NCI-H2029 treated with DMSO at 0.1 percent for 48 hours (cell line): ENCODE results near the gene COPS4.
"Not testable (repeated sequence)": the region's sequence is repeated elsewhere in the genome, so short reads cannot be mapped to it uniquely, and the experiment has no call there.

ENCODE experiments used
- DNase-seq: peaks from one replicate; lab custom pipeline; 2025; lab: John Stamatoyannopoulos, UW

Gene COPS4

DNA sequence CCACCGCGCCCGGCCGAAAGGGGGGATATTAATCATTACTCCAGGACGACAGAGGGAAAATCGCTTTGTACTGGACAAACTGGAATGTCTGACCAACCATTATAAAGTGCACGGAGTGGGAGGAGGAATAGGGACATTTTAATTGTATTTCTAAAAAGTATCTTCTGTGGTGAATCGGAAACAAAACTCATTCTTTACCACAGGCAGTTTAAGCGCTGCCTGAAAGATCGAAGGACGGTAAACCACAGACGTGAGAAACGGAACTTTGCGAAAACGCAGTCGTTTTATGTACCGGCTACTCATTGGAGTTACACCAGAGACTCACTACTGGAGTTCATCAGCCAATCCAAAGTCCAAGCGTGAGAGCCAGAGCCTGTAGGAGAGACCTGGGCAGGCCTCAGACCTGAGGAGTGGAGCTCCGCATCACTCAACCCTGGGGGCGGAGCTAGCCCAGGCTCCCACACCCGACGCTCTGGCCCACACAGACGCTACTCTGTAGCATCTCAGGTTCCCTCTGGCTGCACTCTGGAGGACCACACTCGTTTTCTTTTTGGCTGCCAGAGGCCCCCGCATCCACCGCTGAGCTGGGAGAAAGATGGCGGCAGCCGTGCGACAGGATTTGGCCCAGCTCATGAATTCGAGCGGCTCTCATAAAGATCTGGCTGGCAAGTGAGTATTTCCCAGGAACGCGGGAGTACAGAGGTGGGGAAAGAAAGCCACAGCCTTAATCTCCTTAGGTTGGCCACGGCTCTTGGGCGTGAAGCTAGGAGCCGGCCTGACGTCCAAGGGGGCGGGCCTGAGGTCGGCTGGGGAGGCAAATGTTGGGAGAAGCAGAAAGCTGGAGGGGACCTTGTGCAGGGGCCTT is at the start of gene COPS4:
COPS4 (plus strand) TSS at position 554 of the 865 bp plus-strand sequence; CDS start at position 596, 42 bp downstream.
- DNase-seq: peak; percentile 96

DNA sequence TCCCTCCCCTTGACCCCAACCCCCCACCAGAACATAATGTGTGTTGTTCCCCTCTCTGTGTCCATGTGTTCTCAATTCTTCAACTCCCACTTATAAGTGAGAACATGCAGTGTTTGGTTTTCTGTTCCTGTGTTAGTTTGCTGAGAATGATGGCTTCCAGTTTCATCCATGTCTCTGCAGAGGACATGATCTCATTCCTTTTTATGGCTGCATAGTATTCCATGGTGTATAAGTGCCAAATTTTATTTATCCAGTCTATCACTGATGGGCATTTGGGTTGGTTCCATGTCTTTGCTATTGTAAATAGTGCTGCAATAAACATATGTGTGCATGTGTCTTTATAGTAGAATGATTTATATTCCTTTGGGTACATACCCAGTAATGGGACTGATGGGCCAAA is 47.5 kb upstream of the COPS4 start:
- not testable (repeated sequence) for DNase-seq

- DNase-seq: no peak
These were observed 46.6 kb upstream of the COPS4 start for GRCh38 chr4:82988323-82988832.

GRCh38 chr4:82989575-82990429 is 45.2 kb upstream of the COPS4 start:
- DNase-seq: no peak

DNA sequence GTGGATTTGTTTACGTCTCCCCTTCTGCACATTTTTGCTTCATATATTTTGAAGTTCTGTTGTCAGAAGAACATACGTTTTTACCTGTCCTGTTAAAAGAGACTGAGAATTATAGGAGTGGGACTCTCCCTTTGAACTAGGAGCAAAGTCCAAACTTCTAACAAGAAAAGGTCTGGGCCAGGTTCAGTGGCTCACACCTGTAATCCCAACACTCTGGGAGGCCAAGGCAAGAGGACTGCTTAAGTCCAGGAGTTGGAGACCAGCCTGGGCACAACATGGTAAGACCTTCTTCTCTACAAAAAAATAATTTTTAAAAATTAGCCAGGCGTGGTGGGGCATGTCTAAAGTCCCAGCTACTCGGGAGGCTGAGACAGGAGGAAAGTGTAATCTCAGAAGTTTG is 40.1 kb upstream of the COPS4 start:
- no peak for DNase-seq

DNA sequence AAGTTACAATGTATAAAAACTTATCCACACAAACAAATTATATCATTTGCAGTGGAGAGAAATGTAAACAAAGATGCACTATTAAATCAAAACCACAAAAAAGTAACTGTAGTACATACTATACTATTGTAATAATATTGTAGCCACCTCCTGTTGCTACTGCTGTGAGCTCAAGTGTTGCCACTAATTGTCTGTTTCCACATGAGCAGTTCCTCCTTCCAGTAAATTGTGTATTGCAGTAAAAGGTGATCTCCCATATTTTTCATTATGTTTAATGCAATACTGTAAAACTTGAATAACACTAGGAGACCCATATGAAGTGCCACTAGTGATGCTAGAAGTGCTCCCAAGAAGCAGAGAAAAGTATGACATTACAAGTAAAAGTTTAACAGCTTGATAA is 36.1 kb upstream of the COPS4 start:
- no peak for DNase-seq

- no peak for DNase-seq
These were observed 32.7 kb upstream of the COPS4 start for GRCh38 chr4:83002329-83002728.

DNA sequence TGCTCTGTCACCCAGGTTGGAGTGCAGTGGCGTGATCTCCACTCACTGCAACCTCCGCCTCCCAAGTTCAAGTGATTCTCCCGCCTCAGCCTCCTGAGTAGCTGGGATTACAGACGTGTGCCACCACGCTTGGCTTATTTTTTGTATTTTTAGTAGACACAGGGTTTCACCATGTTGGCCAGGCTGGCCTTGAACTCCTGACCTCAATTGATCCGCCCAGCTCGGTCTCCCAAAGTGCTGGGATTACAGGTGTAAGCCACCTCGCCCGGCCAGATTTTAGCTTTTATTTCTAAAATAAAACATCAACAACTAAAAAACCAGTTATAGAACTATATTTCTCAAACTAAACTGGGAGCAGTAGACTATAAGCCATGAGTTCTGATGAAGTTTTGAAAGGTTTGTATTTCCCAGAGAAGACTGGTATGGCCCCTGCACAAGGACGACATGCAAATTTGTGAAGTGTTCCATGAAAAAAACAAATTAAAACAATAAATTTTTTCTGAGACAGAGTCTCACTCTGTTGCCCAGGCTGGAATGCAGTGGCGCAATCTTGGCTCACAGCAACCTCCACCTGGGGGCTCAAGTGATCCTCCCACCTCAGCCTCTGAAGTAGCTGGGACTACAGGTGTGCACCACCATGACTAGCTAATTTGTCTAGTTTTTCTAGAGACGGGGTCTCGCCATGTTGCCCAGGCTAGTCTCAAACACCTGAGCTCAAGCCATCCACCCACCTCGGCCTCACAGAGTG is 31.8 kb upstream of the COPS4 start:
- DNase-seq: not testable (repeated sequence)

- DNase-seq: no peak
These were observed 25.5 kb upstream of the COPS4 start for GRCh38 chr4:83009529-83009928.

- no peak for DNase-seq
These were observed 24.9 kb upstream of the COPS4 start for GRCh38 chr4:83010111-83010521.

DNA sequence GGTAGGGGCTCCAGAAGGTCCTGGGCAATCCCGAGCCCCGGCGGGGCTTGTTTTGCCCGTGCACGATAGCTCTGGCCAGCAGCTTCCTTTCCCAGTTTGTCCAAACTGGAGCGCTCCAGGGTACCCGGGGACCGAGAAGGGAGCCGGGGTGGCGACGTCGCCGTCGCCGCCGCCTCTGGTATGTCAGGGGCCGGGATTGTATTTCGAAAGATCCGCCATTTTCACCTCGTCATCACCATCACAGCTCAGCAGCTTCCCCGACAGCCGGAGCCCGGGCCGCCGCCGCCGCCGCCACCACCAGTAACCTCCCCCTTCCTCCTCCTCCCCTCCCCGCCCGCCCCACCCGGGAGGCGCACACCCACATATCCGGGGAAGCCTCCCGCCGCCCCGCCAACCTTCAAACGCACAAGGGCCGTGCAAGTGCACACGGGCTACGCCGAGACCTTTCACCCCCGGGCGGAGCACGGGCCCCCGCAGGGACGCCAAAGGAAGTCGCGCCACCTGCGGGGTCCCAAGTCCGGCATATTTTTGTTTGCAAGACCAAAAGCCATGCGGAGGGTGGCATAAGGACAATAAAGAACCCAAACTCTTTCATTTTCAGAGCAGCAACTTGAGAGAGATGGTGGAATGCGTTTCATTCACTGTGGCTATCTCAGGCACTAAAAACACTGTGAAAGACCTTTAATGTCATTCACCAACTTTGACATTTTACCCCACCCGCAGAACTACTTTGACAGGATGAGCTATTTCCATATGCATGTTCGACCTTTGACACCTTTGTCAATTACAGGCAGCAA is 24.3 kb upstream of the COPS4 start, which contains the start of gene LIN54:
LIN54 (minus strand) TSS at position 302 of the 797 bp plus-strand sequence. CDS start 25,979 bp downstream, outside the sequence.
- no peak for DNase-seq

DNA sequence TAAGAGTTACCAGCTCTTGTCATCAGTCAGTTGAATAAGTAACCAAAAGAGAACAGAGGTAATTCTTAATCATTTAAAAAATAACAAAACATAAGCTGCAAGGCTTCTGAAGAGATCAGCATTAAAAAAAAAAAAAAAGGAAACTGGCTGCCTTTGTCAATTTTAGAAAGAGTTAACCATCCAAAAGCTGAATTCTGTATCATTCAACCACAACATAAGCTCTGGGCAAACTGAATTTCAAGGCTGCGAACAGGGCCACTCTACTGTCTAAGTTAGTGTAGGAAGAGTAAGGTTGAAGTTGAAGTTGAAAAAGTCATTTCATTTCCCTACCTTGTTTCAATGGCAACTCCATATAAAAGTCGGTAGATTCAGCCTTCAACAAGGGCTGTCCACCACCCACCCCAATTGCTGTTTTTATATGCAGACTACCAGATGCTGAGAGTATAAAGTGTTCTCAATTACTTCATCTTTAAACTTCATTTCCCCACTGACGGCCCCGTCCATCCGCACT is 23.2 kb upstream of the COPS4 start:
- DNase-seq: no peak

- DNase-seq: no peak
These were observed 22.7 kb upstream of the COPS4 start for GRCh38 chr4:83012200-83012686.

- DNase-seq: peak; percentile 85
These were observed 22.1 kb upstream of the COPS4 start for GRCh38 chr4:83012687-83013419.

DNA sequence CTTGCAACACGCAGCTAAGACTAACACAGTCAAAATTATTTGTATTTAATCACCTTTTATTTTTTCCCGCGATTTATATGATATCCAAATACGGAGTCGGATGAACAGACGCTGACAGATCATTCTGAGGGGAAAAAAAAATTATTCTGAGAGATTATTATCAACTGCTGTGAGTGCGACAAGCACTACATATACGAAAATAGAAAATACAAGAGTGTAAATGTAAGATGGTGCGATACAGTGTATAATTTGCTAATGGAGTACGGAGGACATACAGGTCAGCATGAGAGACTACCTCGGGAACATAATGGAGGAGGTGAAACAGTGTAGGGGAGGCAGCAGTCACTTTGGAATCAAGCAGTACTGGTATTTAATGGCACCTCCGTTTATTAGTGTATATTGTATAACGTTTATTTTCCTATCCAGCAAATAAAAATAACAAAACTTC is 21.5 kb upstream of the COPS4 start:
- DNase-seq: peak; percentile 50

- DNase-seq: no peak
These were observed 21.1 kb upstream of the COPS4 start for GRCh38 chr4:83013902-83014301.

DNA sequence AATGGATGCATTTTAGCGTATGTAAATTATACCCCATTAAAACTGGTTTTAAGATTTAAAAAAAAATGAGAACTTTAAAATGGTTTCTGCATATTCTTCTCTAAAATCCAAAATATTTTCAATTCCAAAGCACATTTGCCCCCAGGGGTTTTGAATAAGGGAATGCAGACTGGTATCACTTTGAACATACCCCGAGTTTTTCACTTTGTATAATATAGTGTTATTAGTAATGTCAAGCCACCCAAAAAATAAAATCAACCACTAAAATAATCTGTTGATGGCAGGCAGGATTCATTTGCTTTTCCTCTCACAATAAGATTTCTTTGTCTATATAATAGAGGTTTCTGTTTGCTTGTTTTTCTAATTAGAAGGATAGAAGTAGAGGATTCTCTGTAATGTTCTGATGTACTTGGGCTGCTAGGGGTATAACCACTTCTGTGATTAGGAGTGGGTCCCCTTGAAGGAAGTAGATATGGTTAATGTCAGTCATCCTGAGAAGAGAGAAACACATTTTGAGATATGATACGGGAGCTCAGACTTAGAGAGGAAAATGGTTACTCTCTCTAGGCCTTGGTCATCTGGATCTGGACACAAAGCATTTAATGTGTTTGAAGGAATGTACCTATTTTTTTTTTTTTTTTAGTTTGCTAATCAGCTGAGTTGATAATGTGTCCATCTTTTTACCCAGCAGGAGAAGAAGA is 15.0 kb upstream of the COPS4 start:
- no peak for DNase-seq

- no peak for DNase-seq
These were observed 12.1 kb upstream of the COPS4 start for GRCh38 chr4:83022724-83023450.
